SK-N-SH (cell line): ENCODE measurements around the gene SFI1. TPM values are rescaled to one million over a fixed set of nuclear protein-coding genes. Genes with fewer than 3 reads are reported as not detected.

Experiments used
- CTCF ChIA-PET: fragments of 300-600, 350-600 bp; formaldehyde crosslinking; extraction: SDS; loops from one replicate; lab custom pipeline; 2021; lab: Yijun Ruan, JAX
- POLR2A ChIA-PET: fragments of 350-600 bp; sonication (Branson Sonifier 250); formaldehyde crosslinking; extraction: SDS; loops from one replicate; lab custom pipeline; 2020; ENCODE audit warnings: antibody characterized with exemption, inconsistent platforms; lab: Yijun Ruan, JAX
- DNase-seq: peaks from one replicate; pipeline ENCODE4 v3.0.0; 2012
- H2AFZ ChIP-seq: fragments of 200-600 bp; sonication (generic); 2 replicates; pipeline ENCODE4 v1.8.1; 2016; ENCODE audit warnings: antibody characterized with exemption, mild to moderate bottlenecking, low read depth
- H3F3A ChIP-seq: fragments of 200-600 bp; sonication (generic); replicated peaks from 2 replicates; pipeline ENCODE3; 2016; ENCODE audit warnings: antibody characterized with exemption, mild to moderate bottlenecking; ENCODE audit not compliant: insufficient read depth
- H3K27ac ChIP-seq, 2 experiments: fragments of 200-500 bp in 1 of 2; fragments of 200-600 bp in 1 of 2; sonication (Bioruptor generic) in 1 of 2; sonication (generic), shearing (Covaris generic) in 1 of 2; 2 replicates each; pipeline versions ENCODE4 v1.5.1 to v1.6.1; 2014 to 2016; ENCODE audit warnings: low read depth in 2 of 2, inconsistent platforms in 1 of 2, low read length in 1 of 2, mild to moderate bottlenecking in 1 of 2, mixed read lengths in 1 of 2
- H3K27me3 ChIP-seq: fragments of 200-600 bp; sonication (generic), shearing (Covaris generic); 2 replicates; pipeline ENCODE4 v1.6.1; 2016; ENCODE audit warnings: mixed run types; ENCODE audit not compliant: insufficient read depth
- H3K36me3 ChIP-seq, 2 experiments: fragments of 200-500 bp in 1 of 2; fragments of 200-600 bp in 1 of 2; sonication (Bioruptor generic) in 1 of 2; sonication (generic) in 1 of 2; replicated peaks in 1 of 2; 2 replicates each; pipeline versions ENCODE3 to v1.5.1; 2014 to 2016; ENCODE audit warnings: low read length in 1 of 2, mild to moderate bottlenecking in 1 of 2; ENCODE audit not compliant: insufficient read depth in 2 of 2, control insufficient read depth in 1 of 2
- H3K4me1 ChIP-seq, 2 experiments: fragments of 200-500 bp in 1 of 2; fragments of 200-600 bp in 1 of 2; sonication (Bioruptor generic) in 1 of 2; sonication (generic), shearing (Covaris generic) in 1 of 2; 2 replicates each; pipeline versions ENCODE4 v1.5.1 to v1.6.1; 2014 to 2016; ENCODE audit warnings: low read depth in 1 of 2, low read length in 1 of 2, mixed run types in 1 of 2; ENCODE audit not compliant: insufficient read depth in 2 of 2, control insufficient read depth in 1 of 2
- H3K4me2 ChIP-seq: fragments of 200-600 bp; sonication (generic), shearing (Covaris generic); 2 replicates; pipeline ENCODE4 v1.6.1; 2017; ENCODE audit warnings: mixed run types
- H3K4me3 ChIP-seq, 2 experiments: fragments of 200-500 bp in 1 of 2; fragments of 200-600 bp in 1 of 2; sonication (Bioruptor generic) in 1 of 2; sonication (generic), shearing (Covaris generic) in 1 of 2; 2 replicates each; pipeline versions ENCODE4 v1.5.1 to v1.8.1; 2014 to 2016; ENCODE audit warnings: low read depth in 2 of 2, inconsistent platforms in 1 of 2, low read length in 1 of 2, mild to moderate bottlenecking in 1 of 2, mixed read lengths in 1 of 2, moderate library complexity in 1 of 2
- H3K79me2 ChIP-seq: fragments of 200-600 bp; sonication (generic); 2 replicates; pipeline ENCODE4 v1.8.1; 2017; ENCODE audit warnings: mild to moderate bottlenecking; ENCODE audit not compliant: insufficient read depth
- H3K9ac ChIP-seq: fragments of 200-600 bp; sonication (generic); 2 replicates; pipeline ENCODE4 v1.6.1; 2017; ENCODE audit warnings: mixed run types
- H3K9me2 ChIP-seq: fragments of 200-600 bp; sonication (generic); 2 replicates; pipeline ENCODE4 v1.6.1; 2017; ENCODE audit warnings: mixed run types
- H3K9me3 ChIP-seq: fragments of 200-600 bp; sonication (generic); 2 replicates; pipeline ENCODE4 v1.6.1; 2017; ENCODE audit warnings: mixed run types, mild to moderate bottlenecking, moderate library complexity
- H4K20me1 ChIP-seq: fragments of 200-600 bp; sonication (generic); 2 replicates; pipeline ENCODE4 v1.6.1; 2017; ENCODE audit warnings: mild to moderate bottlenecking, mixed run types; ENCODE audit not compliant: insufficient read depth
- ELF1 ChIP-seq: IDR thresholded peaks from 2 replicates; pipeline ENCODE4 v1.4.0; 2012
- EP300 ChIP-seq, 2 experiments: IDR thresholded peaks; 2 replicates each; pipeline versions ENCODE4 v1.4.0 to v1.6.1; 2012; ENCODE audit warnings: borderline replicate concordance in 1 of 2, low read depth in 1 of 2, low read length in 1 of 2
- NFIC ChIP-seq: IDR thresholded peaks from 2 replicates; pipeline ENCODE4 v1.4.0; 2012; ENCODE audit warnings: borderline replicate concordance
- NRF1 ChIP-seq: IDR thresholded peaks from 2 replicates; pipeline ENCODE4 v1.6.1; 2012; ENCODE audit warnings: low read depth, mild to moderate bottlenecking, low read length
- POLR2AphosphoS5 ChIP-seq: IDR thresholded peaks from 2 replicates; pipeline ENCODE4 v1.6.1; 2012; ENCODE audit warnings: low read depth, low read length
- RCOR1 ChIP-seq: fragments of 150-350 bp; IDR thresholded peaks from 2 replicates; pipeline ENCODE4 v1.6.1; 2017; ENCODE audit warnings: antibody characterized with exemption, low read length
- RFX5 ChIP-seq: IDR thresholded peaks from 2 replicates; pipeline ENCODE4 v1.6.1; 2012; ENCODE audit warnings: mild to moderate bottlenecking, improper control_type of control experiment, low read length
- RXRA ChIP-seq: IDR thresholded peaks from 2 replicates; pipeline ENCODE4 v1.4.0; 2012; ENCODE audit warnings: low read depth, mild to moderate bottlenecking, borderline replicate concordance
- TAF1 ChIP-seq: IDR thresholded peaks from 2 replicates; pipeline ENCODE4 v1.6.1; 2012; ENCODE audit warnings: low read depth, mild to moderate bottlenecking, low read length, moderate library complexity, borderline replicate concordance
- TEAD4 ChIP-seq: IDR thresholded peaks from 2 replicates; pipeline ENCODE4 v1.4.0; 2012; ENCODE audit warnings: mild to moderate bottlenecking, borderline replicate concordance; ENCODE audit not compliant: insufficient read depth
- USF1 ChIP-seq: IDR thresholded peaks from 2 replicates; pipeline ENCODE4 v1.4.0; 2012; ENCODE audit warnings: low read depth, borderline replicate concordance
- WGBS: methylation state at CpG from one replicate; pipeline ENCODE4 v1.1.6; 2017; ENCODE audit warnings: low lambda C conversion rate; 5-methylcytosine and 5-hydroxymethylcytosine counted together
- polyA plus RNA-seq, 3 experiments: library from polyadenylated mRNA; depleted of rRNA; stranded (reverse); fragments of >200 nt; gene quantifications; 2 replicates each; pipeline ENCODE4 v1.2.3, GENCODE V29; 2012
- TF ChIP-seq, protein P1 (sequence below): fragments of 150-350 bp; IDR thresholded peaks from 2 replicates; pipeline ENCODE4 v1.6.1; 2017; ENCODE audit warnings: antibody characterized with exemption, low read length, low read depth, borderline replicate concordance
- TF ChIP-seq, protein P2 (sequence below): IDR thresholded peaks from 2 replicates; pipeline ENCODE4 v1.4.0; 2012; ENCODE audit warnings: low read depth, borderline replicate concordance
- TF ChIP-seq, protein P3 (sequence below): fragments of 150-350 bp; IDR thresholded peaks from 2 replicates; pipeline ENCODE4 v1.6.1; 2016; ENCODE audit warnings: mild to moderate bottlenecking, low read depth, low read length

The SFI1 gene
- polyA plus RNA-seq, 1 of the 3 experiments (the other 2 are of a cell fraction) = 24.7 TPM

DNA sequence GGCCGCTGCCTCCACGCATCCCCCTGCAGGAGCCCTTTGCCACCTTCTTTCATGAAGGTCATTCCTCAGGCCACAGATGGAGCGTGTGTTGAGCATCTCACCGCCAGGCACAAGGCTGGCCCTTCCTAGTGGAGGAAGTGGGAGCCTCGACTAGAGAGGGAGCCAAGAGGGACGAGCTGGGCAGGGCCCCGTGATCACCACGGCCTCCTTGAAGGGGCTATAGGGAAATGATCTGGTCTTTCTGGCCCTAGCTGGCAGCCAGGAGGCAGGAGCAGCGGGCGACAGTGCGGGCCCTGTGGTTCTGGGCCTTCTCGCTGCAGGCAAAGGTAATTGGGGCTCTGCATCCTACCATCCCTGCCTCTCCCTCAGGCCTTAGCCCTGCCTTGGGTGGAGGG, 116.6 kb downstream of the SFI1 start (continued):
- TF ChIP-seq, protein P1, sequence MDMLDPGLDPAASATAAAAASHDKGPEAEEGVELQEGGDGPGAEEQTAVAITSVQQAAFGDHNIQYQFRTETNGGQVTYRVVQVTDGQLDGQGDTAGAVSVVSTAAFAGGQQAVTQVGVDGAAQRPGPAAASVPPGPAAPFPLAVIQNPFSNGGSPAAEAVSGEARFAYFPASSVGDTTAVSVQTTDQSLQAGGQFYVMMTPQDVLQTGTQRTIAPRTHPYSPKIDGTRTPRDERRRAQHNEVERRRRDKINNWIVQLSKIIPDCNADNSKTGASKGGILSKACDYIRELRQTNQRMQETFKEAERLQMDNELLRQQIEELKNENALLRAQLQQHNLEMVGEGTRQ = no peak

- H3K27me3 ChIP-seq = no peaks in the 10 kb centered on the region
- H3K79me2 ChIP-seq = no peaks in the 10 kb centered on the region
- ChIA-PET CTCF (interaction anchor here (1.1 kb wide), 1 partner anchor 20 kb away, joined by 4 read pairs; no protein-coding TSS in a partner anchor), POLR2A (no interaction called here)
- H2AFZ ChIP-seq = no peak overlapping the region
- H4K20me1 ChIP-seq = no peaks in the 10 kb centered on the region
- no peaks in the 10 kb centered on the region for H3K9me2 ChIP-seq
- H3K4me3 ChIP-seq = no peak overlapping the region
- TF ChIP-seq RFX5 (no peak), NFIC (no peak), ELF1 (no peak), USF1 (no peak), TEAD4 (no peak), NRF1 (no peak), RCOR1 (no peak), RXRA (no peak), POLR2AphosphoS5 (no peak), EP300 (IDR thresholded peaks at IDR 0.05; ENCODE audit: borderline replicate concordance in 1 of 2, low read depth in 1 of 2, low read length in 1 of 2) (no peak), TAF1 (no peak)
- TF ChIP-seq, protein P2, sequence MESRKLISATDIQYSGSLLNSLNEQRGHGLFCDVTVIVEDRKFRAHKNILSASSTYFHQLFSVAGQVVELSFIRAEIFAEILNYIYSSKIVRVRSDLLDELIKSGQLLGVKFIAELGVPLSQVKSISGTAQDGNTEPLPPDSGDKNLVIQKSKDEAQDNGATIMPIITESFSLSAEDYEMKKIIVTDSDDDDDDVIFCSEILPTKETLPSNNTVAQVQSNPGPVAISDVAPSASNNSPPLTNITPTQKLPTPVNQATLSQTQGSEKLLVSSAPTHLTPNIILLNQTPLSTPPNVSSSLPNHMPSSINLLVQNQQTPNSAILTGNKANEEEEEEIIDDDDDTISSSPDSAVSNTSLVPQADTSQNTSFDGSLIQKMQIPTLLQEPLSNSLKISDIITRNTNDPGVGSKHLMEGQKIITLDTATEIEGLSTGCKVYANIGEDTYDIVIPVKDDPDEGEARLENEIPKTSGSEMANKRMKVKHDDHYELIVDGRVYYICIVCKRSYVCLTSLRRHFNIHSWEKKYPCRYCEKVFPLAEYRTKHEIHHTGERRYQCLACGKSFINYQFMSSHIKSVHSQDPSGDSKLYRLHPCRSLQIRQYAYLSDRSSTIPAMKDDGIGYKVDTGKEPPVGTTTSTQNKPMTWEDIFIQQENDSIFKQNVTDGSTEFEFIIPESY = no peak
- TF ChIP-seq, protein P3, sequence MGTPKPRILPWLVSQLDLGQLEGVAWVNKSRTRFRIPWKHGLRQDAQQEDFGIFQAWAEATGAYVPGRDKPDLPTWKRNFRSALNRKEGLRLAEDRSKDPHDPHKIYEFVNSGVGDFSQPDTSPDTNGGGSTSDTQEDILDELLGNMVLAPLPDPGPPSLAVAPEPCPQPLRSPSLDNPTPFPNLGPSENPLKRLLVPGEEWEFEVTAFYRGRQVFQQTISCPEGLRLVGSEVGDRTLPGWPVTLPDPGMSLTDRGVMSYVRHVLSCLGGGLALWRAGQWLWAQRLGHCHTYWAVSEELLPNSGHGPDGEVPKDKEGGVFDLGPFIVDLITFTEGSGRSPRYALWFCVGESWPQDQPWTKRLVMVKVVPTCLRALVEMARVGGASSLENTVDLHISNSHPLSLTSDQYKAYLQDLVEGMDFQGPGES = no peak
- no peak for DNase-seq
- H3K9ac ChIP-seq = no peak overlapping the region
- H3K27ac ChIP-seq = no peak overlapping the region; a peak in 1 of 4 replicates
- peaks cover 0 to 16% of the 10 kb centered on the region in 2 experiments for H3K36me3 ChIP-seq
- H3K4me1 ChIP-seq = peaks cover 0 to 21% of the 10 kb centered on the region in 2 experiments; a peak in 1 of 4 replicates
- 96% methylated on average over 4 of the region's 23 CpGs for WGBS
- no peaks in the 10 kb centered on the region for H3K9me3 ChIP-seq
- H3F3A ChIP-seq = no peaks in the 10 kb centered on the region
- H3K4me2 ChIP-seq = no peak overlapping the region
These were observed 117.1 kb downstream of the SFI1 start for GRCh38 chr22:31613286-31613903.
